Sigmoid colon (tissue), 7 donors: ENCODE results near the gene PRSS56. TPM values are rescaled to one million over a fixed set of nuclear protein-coding genes. Genes with fewer than 3 reads are reported as not detected.

Source experiments
- DNase-seq: peaks from one replicate; pipeline ENCODE4 v3.0.0-alpha.2; 2019
- H3K27ac ChIP-seq, 4 donors: fragments of 200-600 bp; sonication (generic); one replicate each; pipeline ENCODE4 v1.5.1; 2016 to 2019; ENCODE audit warnings: mild to moderate bottlenecking in 1 of 4
- H3K27me3 ChIP-seq, 3 donors: fragments of 200-600 bp; sonication (generic); one replicate each; pipeline ENCODE4 v1.5.1; 2019; ENCODE audit warnings: mild to moderate bottlenecking in 1 of 3
- H3K36me3 ChIP-seq, 4 donors: fragments of 200-600 bp; sonication (generic); one replicate each; pipeline ENCODE4 v1.5.1; 2016 to 2019
- H3K4me1 ChIP-seq, 4 donors: fragments of 200-600 bp; sonication (generic); one replicate each; pipeline ENCODE4 v1.5.1; 2017 to 2019
- H3K4me3 ChIP-seq, 4 donors: fragments of 200-600 bp; sonication (generic); one replicate each; pipeline ENCODE4 v1.5.1; 2017 to 2019; ENCODE audit warnings: mild to moderate bottlenecking in 2 of 4, moderate library complexity in 1 of 4
- H3K9me3 ChIP-seq, 4 donors: fragments of 200-600 bp in 3 of 4; sonication (generic) in 3 of 4; one replicate each; pipeline versions ENCODE4 v1.5.1 to v1.6.1; 2013 to 2019
- CTCF ChIP-seq, 4 experiments: fragments of 450-650 bp in 3 of 4; fragments of 200-600 bp in 1 of 4; IDR thresholded peaks; one replicate each; pipeline ENCODE4 v1.5.1; 2016 to 2019; ENCODE audit warnings: antibody characterized with exemption in 4 of 4, mild to moderate bottlenecking in 3 of 4, moderate library complexity in 2 of 4
- EP300 ChIP-seq, 4 donors: sonication (generic); formaldehyde crosslinking; IDR thresholded peaks; one replicate each; pipeline ENCODE4 v1.6.1; 2017; ENCODE audit warnings: antibody characterized with exemption in 4 of 4
- POLR2A ChIP-seq, 2 donors: fragments of 450-650 bp; IDR thresholded peaks; one replicate each; pipeline ENCODE4 v1.6.1; 2016; ENCODE audit warnings: antibody characterized with exemption in 2 of 2, mild to moderate bottlenecking in 2 of 2, moderate library complexity in 2 of 2
- POLR2AphosphoS5 ChIP-seq, 4 donors: sonication (generic); formaldehyde crosslinking; IDR thresholded peaks; one replicate each; pipeline ENCODE4 v1.6.1; 2017; ENCODE audit warnings: antibody characterized with exemption in 4 of 4
- WGBS, 2 donors: extraction: QIAGEN DNeasy Blood & Tissue Kit; methylation state at CpG; one replicate each; pipeline ENCODE4 v1.1.7; 2013; 5-methylcytosine and 5-hydroxymethylcytosine counted together
- intact Hi-C: fragments of 100-400 bp; cut with DNase I; formaldehyde crosslinking; loops from one replicate; pipeline ENCODE4 v1.15.1; 2023
- polyA plus RNA-seq, 3 donors: library from polyadenylated mRNA; stranded (reverse); fragments of 200-250 nt; gene quantifications; one replicate each; pipeline ENCODE4 v1.2.3, GENCODE V29; 2013
- total RNA-seq, 4 donors: library from RNA; depleted of rRNA; stranded (reverse); fragments of >200 nt; gene quantifications; one replicate each; pipeline ENCODE4 v1.1.0, GENCODE V29; 2016
- donor health status: healthy with polysubstance abuse.
- donor health status: Bipolar disorder and iron deficiency.
- donor health status: healthy.

PRSS56 gene
- total and polyA plus RNA-seq, 7 donors = not detected

- Histone ChIP-seq H3K27me3 (peaks cover 0 to 30% (median 5%) of the 10 kb centered on the region in 3 donors), H3K27ac (peak overlapping the region in 1 of 4 donors; percentile 64), H3K4me3 (peak overlapping the region; percentile 44 to 63 (median 56)), H3K36me3 (no peaks in the 10 kb centered on the region), H3K4me1 (peaks cover 0 to 21% (median 21%) of the 10 kb centered on the region in 4 donors), H3K9me3 (no peaks in the 10 kb centered on the region)
- no peak for DNase-seq
- 1 to 2% methylated on average over 75 of the region's 75 CpGs for WGBS, 2 donors
- TF ChIP-seq CTCF (IDR thresholded peaks at IDR 0.05) (no peak), POLR2AphosphoS5 (IDR thresholded peaks at IDR 0.05) (peak in 2 of 4 donors; percentile 49 to 68), EP300 (IDR thresholded peaks at IDR 0.05) (no peak), POLR2A (IDR thresholded peaks at IDR 0.05) (no peak)
- intact Hi-C loops = loop anchor here (2.0 kb wide), 1 partner anchor 750 kb away; no protein-coding TSS in a partner anchor
Observed at GRCh38 chr2:232502911-232503808, 17.0 kb upstream of the PRSS56 start.

- Histone ChIP-seq H3K4me3 (peak overlapping the region; percentile 44 to 63 (median 56)), H3K36me3 (no peaks in the 10 kb centered on the region), H3K4me1 (peaks cover 0 to 21% (median 21%) of the 10 kb centered on the region in 4 donors), H3K27ac (peak overlapping the region in 1 of 4 donors; percentile 64), H3K9me3 (no peaks in the 10 kb centered on the region), H3K27me3 (peaks cover 0 to 30% (median 5%) of the 10 kb centered on the region in 3 donors)
- 18 to 25% methylated on average over 16 of the region's 16 CpGs for WGBS, 2 donors
- TF ChIP-seq CTCF (IDR thresholded peaks at IDR 0.05) (no peak), EP300 (IDR thresholded peaks at IDR 0.05) (no peak), POLR2A (IDR thresholded peaks at IDR 0.05) (no peak), POLR2AphosphoS5 (IDR thresholded peaks at IDR 0.05) (no peak)
- intact Hi-C loops = loop anchor here (2.0 kb wide), 1 partner anchor 749 kb away; no protein-coding TSS in a partner anchor
- no peak for DNase-seq
Observed at GRCh38 chr2:232503809-232504323, 16.3 kb upstream of the PRSS56 start.

- Histone ChIP-seq H3K36me3 (no peaks in the 10 kb centered on the region), H3K9me3 (no peaks in the 10 kb centered on the region), H3K4me1 (peaks cover 0 to 21% (median 21%) of the 10 kb centered on the region in 4 donors), H3K4me3 (no peak overlapping the region), H3K27ac (no peak overlapping the region), H3K27me3 (peaks cover 0 to 30% (median 5%) of the 10 kb centered on the region in 3 donors)
- no peak for DNase-seq
- intact Hi-C loops = no loop called here
- TF ChIP-seq EP300 (IDR thresholded peaks at IDR 0.05) (no peak), POLR2AphosphoS5 (IDR thresholded peaks at IDR 0.05) (no peak), CTCF (IDR thresholded peaks at IDR 0.05) (no peak), POLR2A (IDR thresholded peaks at IDR 0.05) (no peak)
- WGBS, 2 donors = 60 to 69% methylated on average over 2 of the region's 2 CpGs
Observed at GRCh38 chr2:232504438-232504837, 15.8 kb upstream of the PRSS56 start.

- WGBS, 2 donors = 56 to 59% methylated on average over 10 of the region's 10 CpGs
- no peak overlapping the region for H3K27ac ChIP-seq
- H3K4me1 ChIP-seq = peaks cover 0 to 21% (median 21%) of the 10 kb centered on the region in 4 donors
- H3K36me3 ChIP-seq = no peaks in the 10 kb centered on the region
- DNase-seq = no peak
- TF ChIP-seq CTCF (IDR thresholded peaks at IDR 0.05) (no peak), EP300 (IDR thresholded peaks at IDR 0.05) (no peak), POLR2A (IDR thresholded peaks at IDR 0.05) (no peak), POLR2AphosphoS5 (IDR thresholded peaks at IDR 0.05) (no peak)
- no peaks in the 10 kb centered on the region for H3K9me3 ChIP-seq
- intact Hi-C loops = no loop called here
- H3K4me3 ChIP-seq = no peak overlapping the region
- H3K27me3 ChIP-seq = peaks cover 0 to 30% (median 5%) of the 10 kb centered on the region in 3 donors
Observed at GRCh38 chr2:232505856-232506255, 14.3 kb upstream of the PRSS56 start.
